ENCODE data around the gene BAG5. TPM values are rescaled to one million over a fixed set of nuclear protein-coding genes. Genes with fewer than 3 reads are reported as not detected.

Gene BAG5
- total RNA-seq, 1 donor from 2014 or later = 27.2 TPM

DNA sequence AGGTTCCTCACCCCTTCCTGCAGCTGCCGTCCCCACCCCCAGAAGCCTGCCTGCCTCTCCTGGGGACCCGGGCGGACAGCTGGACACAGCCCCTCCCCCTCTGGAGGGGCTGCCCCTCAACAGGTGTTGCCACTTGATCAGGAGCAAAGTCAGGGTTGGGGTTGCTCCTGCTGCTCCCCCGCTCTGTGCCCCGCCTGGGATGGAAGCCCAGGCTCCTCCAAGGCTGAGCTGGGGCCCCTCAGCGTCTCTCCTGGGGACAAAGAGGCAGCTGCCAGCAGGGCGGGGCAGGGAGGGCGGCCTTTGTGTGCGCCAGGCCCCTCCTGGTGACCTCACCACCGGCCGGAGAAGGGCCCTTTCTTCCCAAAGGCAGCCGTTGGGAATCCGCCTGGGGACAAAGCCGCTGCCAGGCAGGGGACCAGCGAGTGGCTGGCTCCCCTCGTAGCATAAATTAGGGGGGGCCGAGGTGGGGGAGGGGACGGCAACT, 19.8 kb downstream of the BAG5 start:
- H3K4me3 ChIP-seq (ENCODE audit: low read depth, low read length) = no peak overlapping the region
- no peak for DNase-seq (ENCODE audit: low read depth)
- TF ChIP-seq CTCF (conservative IDR thresholded peaks at IDR 0.05; ENCODE audit: low read depth, low read length) = no peak

GRCh38 chr14:103541709-103542604, 20.5 kb downstream of the BAG5 start:
- peak; percentile 10 for TF ChIP-seq CTCF (conservative IDR thresholded peaks at IDR 0.05; ENCODE audit: low read depth, low read length)
- H3K4me3 ChIP-seq (ENCODE audit: low read depth, low read length) = no peak overlapping the region
- no peak for DNase-seq (ENCODE audit: low read depth)

GRCh38 chr14:103540821-103541708, 21.4 kb downstream of the BAG5 start:
- DNase-seq (ENCODE audit: low read depth) = no peak
- no peak overlapping the region for H3K4me3 ChIP-seq (ENCODE audit: low read depth, low read length)
- TF ChIP-seq CTCF (conservative IDR thresholded peaks at IDR 0.05; ENCODE audit: low read depth, low read length) = no peak

- H3K4me3 ChIP-seq (ENCODE audit: low read depth, low read length) = no peak overlapping the region
- no peak for TF ChIP-seq CTCF (conservative IDR thresholded peaks at IDR 0.05; ENCODE audit: low read depth, low read length)
- DNase-seq (ENCODE audit: low read depth) = no peak
Measured at GRCh38 chr14:103539056-103539825, 23.2 kb downstream of the BAG5 start.

DNA sequence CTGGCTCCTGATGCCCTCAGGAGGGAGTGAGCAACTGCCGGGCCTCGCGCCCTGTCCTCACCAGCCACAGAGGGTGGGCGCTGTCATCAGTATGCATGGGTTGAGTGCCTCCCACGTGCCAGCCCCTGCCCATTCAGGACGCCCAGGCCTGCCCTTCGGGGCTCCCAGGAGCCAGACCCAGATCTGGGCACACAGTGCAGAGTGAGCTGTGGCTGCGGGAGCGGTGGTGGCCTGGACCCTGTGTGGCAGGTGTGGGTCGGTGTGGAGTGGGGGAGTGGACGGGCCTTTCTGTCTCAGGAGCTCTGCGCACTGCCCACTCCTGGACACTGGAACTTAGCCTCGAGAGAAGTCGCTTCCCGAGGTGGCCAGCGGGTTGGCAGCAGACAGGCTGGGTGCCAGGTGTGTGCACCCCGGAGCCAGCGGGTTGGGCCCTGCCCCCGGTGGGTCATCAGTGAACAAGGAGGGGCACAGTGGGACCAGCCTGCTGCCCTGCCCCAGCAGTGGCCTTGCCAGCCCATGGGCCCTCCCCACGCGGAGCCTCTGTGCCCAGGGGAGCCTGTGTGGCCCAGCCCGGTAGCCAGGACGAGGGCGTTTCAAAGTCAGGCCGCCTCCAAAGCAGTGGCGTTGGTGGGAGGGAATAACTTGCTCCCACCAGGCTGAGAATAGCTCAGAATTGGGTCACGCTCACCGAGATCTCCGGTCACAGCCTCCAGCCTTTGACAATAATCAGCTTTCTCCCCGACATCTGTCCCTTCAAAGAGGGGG, 24.0 kb downstream of the BAG5 start:
- no peak for DNase-seq (ENCODE audit: low read depth)
- no peak for TF ChIP-seq CTCF (conservative IDR thresholded peaks at IDR 0.05; ENCODE audit: low read depth, low read length)

More for the DNA sequence above, 24.0 kb downstream of the BAG5 start:
- H3K4me3 ChIP-seq (ENCODE audit: low read depth, low read length) = no peak overlapping the region
